Measurements from ENCODE around the gene NUP205.

NUP205 gene

DNA sequence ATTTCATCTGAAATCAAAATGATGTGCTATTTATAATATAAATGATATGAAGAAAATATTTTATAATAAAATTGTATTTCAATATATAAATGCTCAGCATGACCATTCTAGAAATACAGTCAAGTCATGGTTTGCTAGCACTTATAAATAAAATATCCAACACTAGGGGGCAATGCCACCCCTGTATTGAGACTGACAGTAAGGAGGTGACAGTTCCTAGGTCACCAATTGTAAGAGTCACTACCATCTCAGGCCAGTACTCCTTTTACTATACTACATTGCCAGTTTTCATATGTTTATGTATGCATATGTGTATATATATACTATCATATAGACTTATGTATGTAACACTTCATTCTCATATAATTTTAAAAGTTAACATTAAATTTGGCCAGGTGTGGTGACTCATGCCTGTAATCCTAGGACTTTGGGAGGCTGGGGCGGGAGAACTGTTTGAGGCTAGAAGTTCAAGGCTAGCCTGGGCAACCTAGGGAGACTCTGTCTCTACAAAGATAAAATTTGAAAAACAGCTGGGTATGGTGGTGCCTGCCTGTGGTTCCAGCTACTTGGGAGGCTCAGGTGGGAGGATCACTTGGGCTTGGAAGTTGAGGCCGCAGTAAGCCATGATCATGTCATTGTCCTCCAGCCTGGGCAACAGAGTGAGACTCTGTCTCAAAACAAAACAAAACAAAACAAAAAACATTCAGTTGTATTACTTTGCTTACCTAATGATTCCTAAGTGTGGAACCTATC is 45.4 kb upstream of the NUP205 start:
- no peak overlapping the region for H3K9ac ChIP-seq (ENCODE audit: low read length)
- TF ChIP-seq EZH2phosphoT487 (IDR thresholded peaks at IDR 0.05; ENCODE audit: low read length): no peak
- TF ChIP-seq, protein P1, sequence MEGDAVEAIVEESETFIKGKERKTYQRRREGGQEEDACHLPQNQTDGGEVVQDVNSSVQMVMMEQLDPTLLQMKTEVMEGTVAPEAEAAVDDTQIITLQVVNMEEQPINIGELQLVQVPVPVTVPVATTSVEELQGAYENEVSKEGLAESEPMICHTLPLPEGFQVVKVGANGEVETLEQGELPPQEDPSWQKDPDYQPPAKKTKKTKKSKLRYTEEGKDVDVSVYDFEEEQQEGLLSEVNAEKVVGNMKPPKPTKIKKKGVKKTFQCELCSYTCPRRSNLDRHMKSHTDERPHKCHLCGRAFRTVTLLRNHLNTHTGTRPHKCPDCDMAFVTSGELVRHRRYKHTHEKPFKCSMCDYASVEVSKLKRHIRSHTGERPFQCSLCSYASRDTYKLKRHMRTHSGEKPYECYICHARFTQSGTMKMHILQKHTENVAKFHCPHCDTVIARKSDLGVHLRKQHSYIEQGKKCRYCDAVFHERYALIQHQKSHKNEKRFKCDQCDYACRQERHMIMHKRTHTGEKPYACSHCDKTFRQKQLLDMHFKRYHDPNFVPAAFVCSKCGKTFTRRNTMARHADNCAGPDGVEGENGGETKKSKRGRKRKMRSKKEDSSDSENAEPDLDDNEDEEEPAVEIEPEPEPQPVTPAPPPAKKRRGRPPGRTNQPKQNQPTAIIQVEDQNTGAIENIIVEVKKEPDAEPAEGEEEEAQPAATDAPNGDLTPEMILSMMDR (IDR thresholded peaks at IDR 0.05; ENCODE audit: low read length): peak; percentile 63
- peak; percentile 91 for DNase-seq
- no peaks in the 10 kb centered on the region for H3K27me3 ChIP-seq (replicated peaks; ENCODE audit: insufficient read depth, low read length)
- H2AFZ ChIP-seq (ENCODE audit: low read length): no peak overlapping the region
- no peaks in the 10 kb centered on the region for H3K36me3 ChIP-seq (replicated peaks; ENCODE audit: insufficient read depth, low read length)
- H3K27ac ChIP-seq (ENCODE audit: low read length): no peak overlapping the region
- peaks cover 26% of the 10 kb centered on the region for H3K79me2 ChIP-seq (ENCODE audit: low read length)
- H3K4me1 ChIP-seq (ENCODE audit: low read length): peaks cover 14% of the 10 kb centered on the region
- no peaks in the 10 kb centered on the region for H3K9me2 ChIP-seq (replicated peaks; ENCODE audit: insufficient read depth, low read length)
- peaks cover 10% of the 10 kb centered on the region; the same call in 1 of the 2 replicates for H4K20me1 ChIP-seq (ENCODE audit: insufficient read depth, low read length)
- H3K4me3 ChIP-seq (ENCODE audit: low read length): no peak overlapping the region
- peaks cover 16% of the 10 kb centered on the region for H3F3A ChIP-seq (ENCODE audit: insufficient read depth, low read length)
- H3K4me2 ChIP-seq (ENCODE audit: low read depth, low read length): no peak overlapping the region
- no peaks in the 10 kb centered on the region for H3K9me3 ChIP-seq (replicated peaks; ENCODE audit: insufficient read depth, low read length)

DNA sequence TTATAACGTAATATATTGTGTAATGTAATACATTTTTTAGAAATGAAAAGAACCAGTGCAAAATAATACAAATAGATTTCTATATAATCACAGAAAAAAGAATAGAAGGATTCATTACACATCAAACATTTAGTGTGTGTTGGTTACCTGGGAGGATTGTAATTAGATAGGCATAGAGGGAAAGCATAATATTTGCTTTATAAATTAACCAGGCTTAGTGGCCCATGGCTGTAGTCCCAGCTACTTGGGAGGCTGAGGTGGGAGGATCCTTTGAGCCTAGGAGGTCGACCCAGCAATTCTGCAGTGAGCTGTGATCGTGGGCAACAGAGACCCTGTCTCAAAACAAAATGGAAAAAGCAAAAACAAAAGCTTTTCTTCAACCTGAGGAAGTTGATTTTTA is 42.9 kb upstream of the NUP205 start:
- Histone ChIP-seq H4K20me1 (ENCODE audit: insufficient read depth, low read length) (no peaks in the 10 kb centered on the region), H3K4me1 (ENCODE audit: low read length) (peaks cover 6% of the 10 kb centered on the region), H3K4me3 (ENCODE audit: low read length) (no peak overlapping the region), H3F3A (ENCODE audit: insufficient read depth, low read length) (no peaks in the 10 kb centered on the region), H3K4me2 (ENCODE audit: low read depth, low read length) (no peak overlapping the region), H3K36me3 (replicated peaks; ENCODE audit: insufficient read depth, low read length) (no peaks in the 10 kb centered on the region), H3K9ac (ENCODE audit: low read length) (no peak overlapping the region), H3K9me2 (replicated peaks; ENCODE audit: insufficient read depth, low read length) (no peaks in the 10 kb centered on the region), H3K9me3 (replicated peaks; ENCODE audit: insufficient read depth, low read length) (no peaks in the 10 kb centered on the region), H2AFZ (ENCODE audit: low read length) (no peak overlapping the region), H3K27ac (ENCODE audit: low read length) (no peak overlapping the region), H3K27me3 (replicated peaks; ENCODE audit: insufficient read depth, low read length) (no peaks in the 10 kb centered on the region), H3K79me2 (ENCODE audit: low read length) (peaks cover under 1% of the 10 kb centered on the region; the same call in 1 of the 2 replicates)
- TF ChIP-seq, protein P1 (IDR thresholded peaks at IDR 0.05; ENCODE audit: low read length): no peak
- TF ChIP-seq EZH2phosphoT487 (IDR thresholded peaks at IDR 0.05; ENCODE audit: low read length) (no peak), EZH2 (optimal IDR thresholded peaks at IDR 0.05; ENCODE audit: low read depth, low read length) (no peak)
- DNase-seq: no peak

DNA sequence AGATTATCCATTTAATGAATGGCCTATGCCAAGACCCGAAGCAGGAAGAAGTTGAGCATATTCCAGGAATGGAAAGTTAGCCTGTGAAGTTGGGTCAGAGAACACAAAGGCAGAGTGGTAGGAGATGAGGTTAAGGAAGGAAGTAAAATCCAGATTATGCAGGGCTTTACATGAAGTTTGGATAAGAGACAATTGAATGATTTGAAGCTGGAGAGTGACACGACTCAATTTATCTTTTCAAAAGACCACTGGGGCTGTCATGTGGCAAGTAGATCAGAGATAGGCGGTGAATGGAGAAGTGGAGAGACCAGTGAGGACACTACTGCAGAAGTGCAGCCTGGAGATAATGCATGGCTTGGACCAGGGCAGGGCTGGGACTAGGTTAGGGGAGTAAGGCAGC is 40.7 kb upstream of the NUP205 start:
- no peaks in the 10 kb centered on the region for H4K20me1 ChIP-seq (ENCODE audit: insufficient read depth, low read length)
- no peak overlapping the region for H3K9ac ChIP-seq (ENCODE audit: low read length)
- no peak overlapping the region for H3K27ac ChIP-seq (ENCODE audit: low read length)
- no peak overlapping the region for H2AFZ ChIP-seq (ENCODE audit: low read length)
- no peaks in the 10 kb centered on the region for H3K9me3 ChIP-seq (replicated peaks; ENCODE audit: insufficient read depth, low read length)
- no peaks in the 10 kb centered on the region for H3F3A ChIP-seq (ENCODE audit: insufficient read depth, low read length)
- H3K9me2 ChIP-seq (replicated peaks; ENCODE audit: insufficient read depth, low read length): no peaks in the 10 kb centered on the region
- H3K4me3 ChIP-seq (ENCODE audit: low read length): no peak overlapping the region
- TF ChIP-seq EZH2phosphoT487 (IDR thresholded peaks at IDR 0.05; ENCODE audit: low read length) (no peak), EZH2 (optimal IDR thresholded peaks at IDR 0.05; ENCODE audit: low read depth, low read length) (no peak)
- TF ChIP-seq, protein P1 (IDR thresholded peaks at IDR 0.05; ENCODE audit: low read length): no peak
- DNase-seq: no peak
- no peak overlapping the region for H3K4me2 ChIP-seq (ENCODE audit: low read depth, low read length)
- H3K36me3 ChIP-seq (replicated peaks; ENCODE audit: insufficient read depth, low read length): no peaks in the 10 kb centered on the region
- no peaks in the 10 kb centered on the region for H3K27me3 ChIP-seq (replicated peaks; ENCODE audit: insufficient read depth, low read length)
- no peaks in the 10 kb centered on the region for H3K4me1 ChIP-seq (ENCODE audit: low read length)
- H3K79me2 ChIP-seq (ENCODE audit: low read length): no peaks in the 10 kb centered on the region
